Dedifferentiated amniotic fluid mesenchymal stem cell (primary cell): ENCODE data around the gene ZBTB5.
"Not testable (repeated sequence)": the region's sequence is repeated elsewhere in the genome, so short reads cannot be mapped to it uniquely, and the experiment has no call there.

ENCODE experiments used
- DNase-seq: peaks from one replicate; pipeline ENCODE4 v3.0.0-alpha.2; 2016; ENCODE audit errors: extremely low spot score

ZBTB5 gene

GRCh38 chr9:37406603-37407401, 58.4 kb downstream of the ZBTB5 start:
- no peak for DNase-seq

- no peak for DNase-seq
Observed at GRCh38 chr9:37405764-37406380, 59.4 kb downstream of the ZBTB5 start.

- no peak for DNase-seq
Observed at GRCh38 chr9:37405350-37405749, 59.9 kb downstream of the ZBTB5 start.

GRCh38 chr9:37404590-37404989, 60.7 kb downstream of the ZBTB5 start:
- DNase-seq, result no peak

- no peak for DNase-seq
Observed at GRCh38 chr9:37399336-37399735, 65.9 kb downstream of the ZBTB5 start.

GRCh38 chr9:37398464-37399025, 66.7 kb downstream of the ZBTB5 start:
- no peak for DNase-seq

GRCh38 chr9:37397948-37398347, 67.3 kb downstream of the ZBTB5 start:
- DNase-seq, result not testable (repeated sequence)

- no peak for DNase-seq
Observed at GRCh38 chr9:37395663-37396062, 69.6 kb downstream of the ZBTB5 start.

- no peak for DNase-seq
Observed at GRCh38 chr9:37395229-37395628, 70.0 kb downstream of the ZBTB5 start.

- no peak for DNase-seq
Observed at GRCh38 chr9:37392272-37392671, 73.0 kb downstream of the ZBTB5 start.

GRCh38 chr9:37390759-37391158, 74.5 kb downstream of the ZBTB5 start:
- no peak for DNase-seq
